GM21576 (cell line): ENCODE results near the gene PLA2G2D.

Experiments
- ATAC-seq: cut with Tn5 transposase; IDR thresholded peaks from one replicate; pipeline ENCODE4 v1.9.1; 2021; ENCODE audit warnings: mild to moderate bottlenecking, moderate library complexity; ENCODE audit not compliant: unreplicated experiment

The PLA2G2D gene

DNA sequence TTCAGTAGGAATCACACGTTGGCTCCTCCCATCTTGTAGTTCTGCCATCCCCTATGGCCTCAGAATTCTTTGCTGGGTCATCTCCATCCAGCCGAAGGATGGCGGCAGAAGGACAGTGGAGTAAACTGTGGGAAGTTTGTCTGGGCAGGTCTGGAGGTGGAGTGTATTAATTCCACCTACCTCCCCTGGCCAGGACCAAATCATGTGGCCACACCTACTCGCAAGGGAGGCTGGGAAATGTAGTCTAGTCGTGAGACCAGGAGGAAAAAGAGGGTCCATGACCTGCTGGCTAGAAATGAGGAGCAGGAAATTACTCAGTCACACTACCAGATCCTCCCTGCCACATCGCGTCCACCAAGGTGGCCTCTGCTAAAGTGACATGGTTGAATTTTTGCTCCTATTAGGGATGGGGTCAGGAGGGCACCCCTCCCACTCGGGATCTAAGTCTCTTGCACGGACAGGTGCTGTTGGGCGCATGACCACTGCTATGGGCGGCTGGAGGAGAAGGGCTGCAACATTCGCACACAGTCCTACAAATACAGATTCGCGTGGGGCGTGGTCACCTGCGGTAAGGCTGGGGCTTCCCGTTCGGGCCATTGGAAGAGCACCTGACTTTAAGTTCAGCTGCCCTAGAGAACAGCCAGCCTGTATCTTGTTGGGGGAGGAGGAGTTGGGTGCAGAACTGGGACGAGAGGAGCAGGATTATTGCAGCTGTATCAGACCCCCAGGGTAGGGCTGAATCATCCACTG, 29.8 kb downstream of the PLA2G2D start:
- ATAC-seq: no peak

GRCh38 chr1:20087668-20088067, 31.7 kb downstream of the PLA2G2D start:
- ATAC-seq: no peak

GRCh38 chr1:20086800-20087199, 32.5 kb downstream of the PLA2G2D start:
- ATAC-seq: no peak

GRCh38 chr1:20083178-20083944, 36.0 kb downstream of the PLA2G2D start:
- ATAC-seq: no peak

GRCh38 chr1:20082772-20083171, 36.6 kb downstream of the PLA2G2D start:
- no peak for ATAC-seq

DNA sequence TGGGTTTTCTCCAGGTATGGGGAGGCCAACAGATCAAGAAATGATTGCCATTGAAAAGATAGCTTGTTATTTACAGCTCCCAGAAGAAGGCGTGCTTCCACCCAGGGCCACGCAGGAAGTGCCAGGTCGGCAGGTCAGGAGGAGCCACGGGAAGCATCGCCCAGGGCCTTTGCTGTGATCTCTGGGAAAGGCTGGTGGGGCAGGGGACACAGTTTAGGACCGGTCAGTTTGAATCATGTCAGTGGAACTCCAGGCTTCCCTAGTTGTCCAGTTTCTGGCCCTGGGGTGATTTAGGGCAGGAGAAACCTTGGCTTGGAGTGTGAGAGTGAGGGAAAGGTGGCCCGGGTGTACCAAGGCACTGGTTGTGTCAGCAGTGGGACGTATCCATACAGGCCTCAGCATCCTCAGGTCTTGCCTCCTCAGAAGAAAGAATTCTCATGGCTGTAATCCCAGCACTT, 38.0 kb downstream of the PLA2G2D start:
- no peak for ATAC-seq

DNA sequence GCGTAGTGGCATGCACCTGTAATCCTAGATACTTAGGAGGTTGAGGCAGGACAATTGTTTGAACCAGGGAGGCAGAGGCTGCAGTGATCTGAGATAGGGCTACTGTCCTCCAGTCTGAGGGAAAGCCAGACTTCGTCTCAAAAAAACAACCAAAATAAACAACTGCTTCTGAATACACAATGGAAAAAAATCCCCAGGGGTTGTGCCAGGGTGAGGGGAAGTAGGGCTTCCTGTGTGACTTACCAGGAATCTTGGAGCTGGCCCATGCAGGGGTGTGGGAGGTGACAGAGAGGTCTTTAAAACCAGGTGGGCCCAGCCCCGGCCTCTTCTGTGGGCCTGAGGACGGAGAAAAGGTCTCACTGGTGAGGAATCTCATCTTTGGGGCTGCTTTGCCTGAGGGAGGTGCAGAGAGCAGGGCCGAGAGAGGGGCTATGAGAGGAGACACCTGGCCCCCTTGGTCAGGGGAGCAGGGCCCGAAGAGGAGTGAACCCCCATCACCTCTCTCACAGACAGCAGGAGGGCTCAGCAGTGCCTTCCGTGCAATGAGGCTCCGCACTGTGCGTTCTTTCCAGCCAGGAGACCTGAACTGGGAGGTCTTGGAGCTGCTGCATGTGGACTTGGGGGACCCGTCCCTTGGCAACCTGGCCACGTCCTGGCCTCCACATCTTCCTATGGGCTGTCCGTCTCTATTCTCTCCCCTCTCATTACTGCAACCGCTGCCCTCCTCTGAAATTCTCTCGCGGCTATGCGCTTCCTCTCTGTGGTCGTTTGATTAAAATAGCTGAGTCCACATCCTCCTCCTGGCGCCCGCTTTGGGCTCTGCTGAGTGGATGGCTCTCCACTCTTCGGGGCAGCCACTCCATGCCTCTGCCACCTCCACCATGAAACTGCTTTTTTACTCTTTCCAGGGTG, 38.6 kb downstream of the PLA2G2D start:
- ATAC-seq: no peak

- no peak for ATAC-seq
Measured at GRCh38 chr1:20079661-20080305, 39.6 kb downstream of the PLA2G2D start.

- ATAC-seq: no peak
Measured at GRCh38 chr1:20078711-20079110, 40.6 kb downstream of the PLA2G2D start.

DNA sequence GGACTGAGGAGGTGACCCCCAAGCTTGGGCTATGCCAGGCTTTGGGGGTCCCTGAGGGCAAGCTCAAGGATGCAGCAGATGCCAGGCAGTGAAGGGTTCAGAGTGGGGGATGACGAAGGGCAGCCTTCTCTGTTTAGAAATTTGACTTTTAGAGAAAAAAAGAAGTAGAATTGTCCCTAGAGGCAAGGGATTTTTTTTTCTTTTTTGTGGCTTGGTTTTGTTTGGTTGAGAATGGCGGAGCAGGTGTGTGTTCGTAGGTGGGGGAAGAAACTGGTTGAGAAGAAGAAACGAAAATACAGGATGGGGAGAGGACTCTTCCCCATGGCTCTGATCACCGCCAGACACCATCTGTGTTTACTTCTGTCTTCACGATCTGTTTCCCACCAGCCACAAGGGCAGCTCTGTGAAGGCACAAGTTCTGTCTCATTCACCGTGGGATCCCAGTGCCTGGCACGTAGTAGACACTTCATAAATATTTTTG, 41.1 kb downstream of the PLA2G2D start:
- no peak for ATAC-seq

GRCh38 chr1:20076710-20077461, 42.5 kb downstream of the PLA2G2D start:
- no peak for ATAC-seq

DNA sequence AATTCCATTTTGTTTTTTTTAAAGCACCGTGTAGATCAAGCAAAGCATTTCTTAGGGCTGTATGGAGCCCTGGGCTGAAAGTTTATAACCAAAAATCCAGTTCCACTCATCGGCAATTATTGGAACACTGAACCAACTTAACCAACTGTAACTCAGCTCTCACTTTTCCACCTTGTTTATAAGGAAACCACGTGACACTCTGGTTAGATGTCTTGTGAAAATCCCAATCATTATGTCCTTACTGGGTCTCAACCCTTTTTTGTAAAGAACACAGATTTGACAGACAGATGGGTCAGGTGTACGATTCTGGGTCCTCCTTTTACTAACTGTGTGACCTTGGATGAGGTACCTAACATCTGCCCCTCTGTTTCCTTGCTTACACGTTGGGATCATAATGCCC, 43.1 kb downstream of the PLA2G2D start:
- ATAC-seq: no peak

- no peak for ATAC-seq
Measured at GRCh38 chr1:20075345-20075744, 44.0 kb downstream of the PLA2G2D start.

- no peak for ATAC-seq
Measured at GRCh38 chr1:20074725-20075171, 44.6 kb downstream of the PLA2G2D start.

GRCh38 chr1:20074055-20074724, 45.1 kb downstream of the PLA2G2D start:
- no peak for ATAC-seq

- ATAC-seq: no peak
Measured at GRCh38 chr1:20073256-20073655, 46.1 kb downstream of the PLA2G2D start.

DNA sequence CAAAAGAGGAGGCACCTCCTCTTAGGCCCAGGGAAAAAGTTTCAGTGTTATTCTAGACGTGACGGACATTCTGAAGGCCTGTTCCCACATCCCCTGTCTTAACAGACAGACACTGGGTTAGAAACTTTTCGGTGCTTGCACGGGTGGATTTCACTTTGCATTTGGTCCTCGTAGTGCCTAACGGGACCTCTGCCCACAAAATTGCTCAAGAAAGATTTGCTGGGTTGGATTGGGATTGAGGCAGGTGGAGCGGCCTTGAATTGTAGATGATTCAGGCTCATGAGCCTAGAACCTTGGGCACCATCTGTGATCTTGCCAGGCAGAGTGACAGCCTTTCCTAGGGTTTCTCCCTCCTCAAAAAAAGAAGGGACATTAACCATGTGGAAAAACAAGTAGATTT, 46.6 kb downstream of the PLA2G2D start:
- ATAC-seq: no peak

DNA sequence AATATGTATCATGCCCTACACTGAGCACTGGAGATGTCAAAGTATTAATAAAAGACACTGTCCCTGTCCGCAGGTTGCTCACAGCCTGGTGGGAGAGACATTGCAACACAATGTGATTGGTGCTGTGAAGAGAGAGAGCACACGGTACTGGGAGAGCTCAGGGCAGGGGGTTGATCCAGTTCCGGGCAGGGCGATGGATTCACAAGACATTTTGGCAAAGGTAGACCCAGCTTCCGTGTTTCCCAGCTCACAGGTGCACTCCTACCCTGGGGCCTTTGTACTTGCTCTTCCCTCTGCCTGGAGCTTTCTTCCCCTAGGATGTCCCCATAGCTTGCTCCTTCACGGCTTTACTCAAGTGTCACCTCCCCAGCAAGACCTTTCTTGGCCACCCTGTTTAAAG, 47.9 kb downstream of the PLA2G2D start:
- no peak for ATAC-seq

DNA sequence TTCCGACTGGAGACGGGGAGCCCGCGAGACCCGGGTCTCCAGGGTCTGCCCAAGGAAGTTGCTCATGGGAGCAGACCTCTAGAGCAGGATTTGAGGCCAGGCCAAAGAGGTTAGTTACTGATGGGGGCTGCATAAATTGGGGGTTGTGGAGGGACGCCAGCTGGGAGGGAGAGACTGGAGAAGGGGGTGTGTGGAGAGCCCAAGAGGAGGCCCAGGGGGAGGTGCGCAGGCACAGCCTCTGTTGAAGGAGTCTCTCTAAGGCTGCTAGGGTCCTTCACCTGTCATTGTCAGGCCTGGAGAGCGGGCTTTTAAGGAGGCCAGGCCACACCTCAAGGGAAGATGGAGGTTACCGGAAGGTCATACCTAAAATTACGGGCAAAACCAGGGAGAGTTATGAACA, 49.0 kb downstream of the PLA2G2D start:
- ATAC-seq: no peak
